Lower leg skin (tissue), 4 donors: ENCODE results near the gene DDX41. TPM values are rescaled to one million over a fixed set of nuclear protein-coding genes. Genes with fewer than 3 reads are reported as not detected.

ENCODE experiments used
- DNase-seq, 2 donors: peaks; one replicate each; pipeline ENCODE4 v3.0.0-alpha.2; 2019; ENCODE audit warnings: low spot score in 2 of 2
- H3K4me3 ChIP-seq: fragments of 200-600 bp; sonication (generic); 2 replicates; pipeline ENCODE4 v1.5.1; 2017; ENCODE audit warnings: mild to moderate bottlenecking, low read depth; ENCODE audit not compliant: poor library complexity, severe bottlenecking
- POLR2A ChIP-seq, 2 donors: fragments of 450-650 bp; IDR thresholded peaks; one replicate each; pipeline ENCODE4 v1.6.1; 2016 to 2017; ENCODE audit warnings: antibody characterized with exemption in 2 of 2, mild to moderate bottlenecking in 1 of 2, moderate library complexity in 1 of 2
- WGBS, 2 donors: methylation state at CpG; one replicate each; pipeline ENCODE4 v1.1.5; 2018; 5-methylcytosine and 5-hydroxymethylcytosine counted together
- intact Hi-C: fragments of 100-400 bp; cut with DNase I; formaldehyde crosslinking; loops from one replicate; pipeline ENCODE4 v1.15.0; 2023; ENCODE audit warnings: low total_unique reads
- total RNA-seq, 4 donors: library from RNA; depleted of rRNA; stranded (reverse); fragments of >200 nt; gene quantifications; one replicate each; pipeline ENCODE4 v1.1.0, GENCODE V29; 2016
- TF ChIP-seq, protein P1 (sequence below), 3 donors: fragments of 450-650 bp; IDR thresholded peaks; one replicate each; pipeline ENCODE4 v1.5.1; 2016; ENCODE audit warnings: antibody characterized with exemption in 3 of 3, mild to moderate bottlenecking in 3 of 3, moderate library complexity in 2 of 3

The DDX41 gene
- total RNA-seq, 4 donors from 2014 or later = 70.7 to 108 (median 88.6) TPM

DNA sequence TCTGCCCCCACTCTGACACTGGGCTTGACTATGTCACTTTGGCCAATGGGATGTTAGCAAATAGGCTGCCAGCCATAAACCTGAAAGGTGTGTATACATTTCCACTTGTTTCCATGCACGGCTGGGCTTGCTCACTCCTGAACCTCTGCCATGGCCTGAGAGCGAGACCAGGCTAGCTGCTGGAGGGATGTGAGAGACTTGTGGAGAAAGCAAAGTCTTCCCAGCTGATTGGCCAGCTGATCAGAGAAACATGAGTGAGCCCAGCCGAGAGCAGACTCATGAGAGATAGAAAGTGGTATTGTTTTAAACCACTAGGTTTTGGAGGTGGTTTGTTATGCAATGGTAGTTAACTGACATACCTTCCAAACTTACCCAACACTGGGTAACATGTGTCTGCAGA lies 23.7 kb upstream of the DDX41 start:
- intact Hi-C loops = no loop called here
- H3K4me3 ChIP-seq = no peak overlapping the region
- no peak for DNase-seq
- 19 to 44% methylated on average over 3 of the region's 3 CpGs for WGBS, 2 donors
- TF ChIP-seq, protein P1, sequence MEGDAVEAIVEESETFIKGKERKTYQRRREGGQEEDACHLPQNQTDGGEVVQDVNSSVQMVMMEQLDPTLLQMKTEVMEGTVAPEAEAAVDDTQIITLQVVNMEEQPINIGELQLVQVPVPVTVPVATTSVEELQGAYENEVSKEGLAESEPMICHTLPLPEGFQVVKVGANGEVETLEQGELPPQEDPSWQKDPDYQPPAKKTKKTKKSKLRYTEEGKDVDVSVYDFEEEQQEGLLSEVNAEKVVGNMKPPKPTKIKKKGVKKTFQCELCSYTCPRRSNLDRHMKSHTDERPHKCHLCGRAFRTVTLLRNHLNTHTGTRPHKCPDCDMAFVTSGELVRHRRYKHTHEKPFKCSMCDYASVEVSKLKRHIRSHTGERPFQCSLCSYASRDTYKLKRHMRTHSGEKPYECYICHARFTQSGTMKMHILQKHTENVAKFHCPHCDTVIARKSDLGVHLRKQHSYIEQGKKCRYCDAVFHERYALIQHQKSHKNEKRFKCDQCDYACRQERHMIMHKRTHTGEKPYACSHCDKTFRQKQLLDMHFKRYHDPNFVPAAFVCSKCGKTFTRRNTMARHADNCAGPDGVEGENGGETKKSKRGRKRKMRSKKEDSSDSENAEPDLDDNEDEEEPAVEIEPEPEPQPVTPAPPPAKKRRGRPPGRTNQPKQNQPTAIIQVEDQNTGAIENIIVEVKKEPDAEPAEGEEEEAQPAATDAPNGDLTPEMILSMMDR (IDR thresholded peaks at IDR 0.05) = no peak
- TF ChIP-seq POLR2A (IDR thresholded peaks at IDR 0.05) = no peak

DNA sequence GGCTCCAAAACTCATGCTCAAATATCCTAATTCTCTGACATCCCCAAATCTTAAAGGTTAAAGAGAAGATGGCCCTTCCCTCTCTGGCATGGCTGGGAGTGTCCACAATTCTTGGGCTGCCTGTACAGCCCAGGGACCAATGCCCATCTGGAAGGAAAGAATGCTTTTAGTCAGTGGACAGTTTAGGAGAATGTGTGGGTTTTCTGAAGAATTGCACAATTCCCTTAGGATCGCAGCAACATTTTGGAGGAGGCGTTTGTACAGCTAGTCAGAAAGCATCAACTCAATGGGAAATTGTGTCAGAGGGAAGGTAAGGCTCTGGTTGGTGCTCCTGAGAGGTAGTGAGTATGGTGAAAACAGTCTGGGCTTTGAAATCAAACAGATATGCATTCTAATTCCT lies 22.6 kb upstream of the DDX41 start:
- no peak overlapping the region for H3K4me3 ChIP-seq
- intact Hi-C loops = no loop called here
- 41 to 72% methylated on average over 2 of the region's 2 CpGs for WGBS, 2 donors
- no peak for DNase-seq
- no peak for TF ChIP-seq POLR2A (IDR thresholded peaks at IDR 0.05)
- TF ChIP-seq, protein P1 (IDR thresholded peaks at IDR 0.05) = no peak

GRCh38 chr5:177538876-177539275 lies 22.1 kb upstream of the DDX41 start:
- no peak for DNase-seq
- TF ChIP-seq, protein P1 (IDR thresholded peaks at IDR 0.05) = no peak
- TF ChIP-seq POLR2A (IDR thresholded peaks at IDR 0.05) = no peak
- H3K4me3 ChIP-seq = no peak overlapping the region
- intact Hi-C loops = no loop called here
- WGBS, 2 donors = 64 to 77% methylated on average over 10 of the region's 10 CpGs

GRCh38 chr5:177537389-177538361 lies 20.9 kb upstream of the DDX41 start:
- DNase-seq = no peak
- intact Hi-C loops = no loop called here
- no peak for TF ChIP-seq POLR2A (IDR thresholded peaks at IDR 0.05)
- TF ChIP-seq, protein P1 (IDR thresholded peaks at IDR 0.05) = no peak
- 37 to 42% methylated on average over 15 of the region's 15 CpGs for WGBS, 2 donors
- no peak overlapping the region for H3K4me3 ChIP-seq

- WGBS, 2 donors = 96 to 97% methylated on average over 10 of the region's 10 CpGs
- no peak for DNase-seq
- no peak overlapping the region for H3K4me3 ChIP-seq
- intact Hi-C loops = no loop called here
- TF ChIP-seq, protein P1 (IDR thresholded peaks at IDR 0.05) = no peak
- no peak for TF ChIP-seq POLR2A (IDR thresholded peaks at IDR 0.05)
Measured at GRCh38 chr5:177536386-177536785, 19.6 kb upstream of the DDX41 start.
